ENCODE data around the gene EVA1B.

The EVA1B gene

GRCh38 chr1:36345353-36345752 lies 21.9 kb upstream of the EVA1B start:
- DNase-seq, result no peak

GRCh38 chr1:36344395-36344680 lies 20.9 kb upstream of the EVA1B start:
- no peak for DNase-seq

- no peak for DNase-seq
Observed at GRCh38 chr1:36343651-36344394, 20.4 kb upstream of the EVA1B start.

GRCh38 chr1:36342426-36343185 lies 19.2 kb upstream of the EVA1B start:
- DNase-seq, result peak; percentile 58

GRCh38 chr1:36341626-36342320 lies 18.3 kb upstream of the EVA1B start:
- DNase-seq, result no peak

GRCh38 chr1:36339615-36340014 lies 16.2 kb upstream of the EVA1B start:
- no peak for DNase-seq

- no peak for DNase-seq
Observed at GRCh38 chr1:36339215-36339614, 15.8 kb upstream of the EVA1B start.

GRCh38 chr1:36337830-36338229 lies 14.4 kb upstream of the EVA1B start:
- DNase-seq, result no peak

- no peak for DNase-seq
Observed at GRCh38 chr1:36330940-36331339, 7.5 kb upstream of the EVA1B start.

GRCh38 chr1:36329817-36330216 lies 6.4 kb upstream of the EVA1B start:
- peak; percentile 43 for DNase-seq

GRCh38 chr1:36328713-36329112 lies 5.3 kb upstream of the EVA1B start:
- no peak for DNase-seq

GRCh38 chr1:36328088-36328480 lies 4.6 kb upstream of the EVA1B start:
- no peak for DNase-seq

- no peak for DNase-seq
Observed at GRCh38 chr1:36327421-36328087, 4.1 kb upstream of the EVA1B start.

- peak; percentile 55 for DNase-seq
Observed at GRCh38 chr1:36326499-36326898, 3.1 kb upstream of the EVA1B start.

- DNase-seq, result no peak
Observed at GRCh38 chr1:36324353-36324703, 883 bp upstream of the EVA1B start.

- DNase-seq, result peak; percentile 32
Observed at GRCh38 chr1:36322786-36323635, 434 bp downstream of the EVA1B start.

- DNase-seq, result no peak
Observed at GRCh38 chr1:36322041-36322785, 1.2 kb downstream of the EVA1B start.

- peak; percentile 41 for DNase-seq
Observed at GRCh38 chr1:36321119-36321951, 2.1 kb downstream of the EVA1B start.

- no peak for DNase-seq
Observed at GRCh38 chr1:36320767-36321118, 2.7 kb downstream of the EVA1B start.

- no peak for DNase-seq
Observed at GRCh38 chr1:36320291-36320761, 3.1 kb downstream of the EVA1B start.

GRCh38 chr1:36309397-36309796 lies 14.0 kb downstream of the EVA1B start:
- DNase-seq, result no peak

Data from RPMI8226 (cell line).